BJ (cell line): ENCODE measurements around the gene NMNAT3. TPM values are rescaled to one million over a fixed set of nuclear protein-coding genes. Genes with fewer than 3 reads are reported as not detected.

Experiments
- CTCF ChIA-PET: fragments of 350-600 bp; formaldehyde crosslinking; extraction: SDS; loops from one replicate; lab custom pipeline; 2021; ENCODE audit warnings: antibody characterized with exemption, inconsistent platforms; lab: Yijun Ruan, JAX
- POLR2A ChIA-PET: fragments of 300-600 bp; sonication (Branson Sonifier 250); formaldehyde crosslinking; extraction: SDS; loops from one replicate; lab custom pipeline; 2021; ENCODE audit warnings: antibody characterized with exemption; lab: Charles Lee
- DNase-seq: peaks from one replicate; pipeline ENCODE4 v3.0.0-alpha.2; 2011; ENCODE audit warnings: low read depth
- H3K27me3 ChIP-seq: 2 replicates; pipeline ENCODE4 v1.6.0; 2011; ENCODE audit warnings: low read length; ENCODE audit not compliant: control insufficient read depth, insufficient read depth
- H3K36me3 ChIP-seq: 2 replicates; pipeline ENCODE4 v1.5.1; 2011; ENCODE audit warnings: low read length; ENCODE audit not compliant: control insufficient read depth, insufficient read depth
- H3K4me3 ChIP-seq: 2 replicates; pipeline ENCODE4 v1.5.1; 2011; ENCODE audit warnings: low read depth, mild to moderate bottlenecking, control low read depth, low read length
- polyA plus RNA-seq: library from polyadenylated mRNA; depleted of rRNA; stranded (reverse); fragments of >200 nt; gene quantifications from 2 replicates; pipeline ENCODE4 v1.2.3, GENCODE V29; 2011
- TF ChIP-seq, protein P1 (sequence below): IDR thresholded peaks from 2 replicates; pipeline ENCODE4 v1.5.1; 2011; ENCODE audit warnings: low read depth, mild to moderate bottlenecking, control low read depth, inconsistent platforms, low read length, moderate library complexity; ENCODE audit not compliant: insufficient read depth

NMNAT3 gene
- polyA plus RNA-seq, 1 experiment: 0.61 TPM

DNA sequence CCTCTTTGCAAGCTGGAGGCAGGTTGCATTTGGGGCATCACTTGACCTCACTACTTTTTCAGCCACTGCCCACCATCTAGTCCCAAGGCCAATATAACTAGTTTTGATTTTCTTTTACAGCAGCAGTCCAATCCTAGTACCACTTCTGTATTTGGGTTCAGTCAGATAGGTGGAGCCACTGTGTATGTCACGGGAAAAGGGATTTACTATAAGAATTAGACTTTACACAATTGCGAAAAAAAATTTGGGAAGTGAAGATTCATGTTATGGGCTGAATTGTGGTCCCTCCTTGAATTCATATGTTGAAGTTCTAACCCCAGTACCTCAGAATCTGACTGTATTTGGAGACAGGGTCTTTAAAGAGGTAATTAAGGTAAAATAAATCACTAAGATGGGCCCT lies 37.4 kb upstream of the NMNAT3 start:
- Histone ChIP-seq H3K36me3 (no peaks in the 10 kb centered on the region), H3K27me3 (no peaks in the 10 kb centered on the region), H3K4me3 (no peak overlapping the region)
- ChIA-PET POLR2A (no interaction called here), CTCF (interaction anchor here (1.0 kb wide), 1 partner anchor 193 kb away, joined by 3 read pairs; no protein-coding TSS in a partner anchor)
- no peak for DNase-seq
- TF ChIP-seq, protein P1, sequence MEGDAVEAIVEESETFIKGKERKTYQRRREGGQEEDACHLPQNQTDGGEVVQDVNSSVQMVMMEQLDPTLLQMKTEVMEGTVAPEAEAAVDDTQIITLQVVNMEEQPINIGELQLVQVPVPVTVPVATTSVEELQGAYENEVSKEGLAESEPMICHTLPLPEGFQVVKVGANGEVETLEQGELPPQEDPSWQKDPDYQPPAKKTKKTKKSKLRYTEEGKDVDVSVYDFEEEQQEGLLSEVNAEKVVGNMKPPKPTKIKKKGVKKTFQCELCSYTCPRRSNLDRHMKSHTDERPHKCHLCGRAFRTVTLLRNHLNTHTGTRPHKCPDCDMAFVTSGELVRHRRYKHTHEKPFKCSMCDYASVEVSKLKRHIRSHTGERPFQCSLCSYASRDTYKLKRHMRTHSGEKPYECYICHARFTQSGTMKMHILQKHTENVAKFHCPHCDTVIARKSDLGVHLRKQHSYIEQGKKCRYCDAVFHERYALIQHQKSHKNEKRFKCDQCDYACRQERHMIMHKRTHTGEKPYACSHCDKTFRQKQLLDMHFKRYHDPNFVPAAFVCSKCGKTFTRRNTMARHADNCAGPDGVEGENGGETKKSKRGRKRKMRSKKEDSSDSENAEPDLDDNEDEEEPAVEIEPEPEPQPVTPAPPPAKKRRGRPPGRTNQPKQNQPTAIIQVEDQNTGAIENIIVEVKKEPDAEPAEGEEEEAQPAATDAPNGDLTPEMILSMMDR: no peak

DNA sequence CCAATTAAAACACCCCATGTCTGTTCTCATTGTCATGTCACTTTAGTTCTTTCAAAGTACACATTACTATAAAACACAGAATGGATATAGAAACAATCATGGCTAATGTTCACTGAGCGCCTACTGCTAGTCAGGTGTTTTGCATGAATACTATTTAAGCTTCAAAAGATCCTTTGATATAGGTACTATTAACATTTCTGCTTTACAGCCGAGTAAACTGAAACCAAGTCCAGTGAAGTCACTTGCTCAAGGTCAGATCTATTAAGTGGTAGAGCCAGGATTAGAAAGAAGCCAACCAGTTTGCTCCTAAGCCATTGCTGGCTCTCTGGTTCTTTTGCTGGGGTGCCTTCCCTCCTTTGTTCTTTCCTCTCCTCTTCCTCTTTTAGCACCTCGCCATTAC lies 32.4 kb upstream of the NMNAT3 start:
- CTCF ChIA-PET: no interaction called here

GRCh38 chr3:139705631-139706030 lies 27.9 kb upstream of the NMNAT3 start:
- CTCF ChIA-PET: interaction anchor here (2.6 kb wide), 1 partner anchor 12 kb away, joined by 6 read pairs; no protein-coding TSS in a partner anchor
- no peaks in the 10 kb centered on the region for H3K27me3 ChIP-seq
- DNase-seq: no peak
- POLR2A ChIA-PET: no interaction called here
- TF ChIP-seq, protein P1: no peak
- no peaks in the 10 kb centered on the region for H3K36me3 ChIP-seq
- no peak overlapping the region for H3K4me3 ChIP-seq

More for the DNA sequence above, 32.4 kb upstream of the NMNAT3 start:
- POLR2A ChIA-PET: no interaction called here
- Histone ChIP-seq H3K36me3 (no peaks in the 10 kb centered on the region), H3K4me3 (no peak overlapping the region), H3K27me3 (no peaks in the 10 kb centered on the region)
- TF ChIP-seq, protein P1: no peak
- DNase-seq: no peak

- no peaks in the 10 kb centered on the region for H3K36me3 ChIP-seq
- POLR2A ChIA-PET: no interaction called here
- no peak overlapping the region for H3K4me3 ChIP-seq
- no peak for DNase-seq
- CTCF ChIA-PET: no interaction called here
- H3K27me3 ChIP-seq: no peaks in the 10 kb centered on the region
- TF ChIP-seq, protein P1: no peak
Measured at GRCh38 chr3:139696314-139696604, 18.5 kb upstream of the NMNAT3 start.

DNA sequence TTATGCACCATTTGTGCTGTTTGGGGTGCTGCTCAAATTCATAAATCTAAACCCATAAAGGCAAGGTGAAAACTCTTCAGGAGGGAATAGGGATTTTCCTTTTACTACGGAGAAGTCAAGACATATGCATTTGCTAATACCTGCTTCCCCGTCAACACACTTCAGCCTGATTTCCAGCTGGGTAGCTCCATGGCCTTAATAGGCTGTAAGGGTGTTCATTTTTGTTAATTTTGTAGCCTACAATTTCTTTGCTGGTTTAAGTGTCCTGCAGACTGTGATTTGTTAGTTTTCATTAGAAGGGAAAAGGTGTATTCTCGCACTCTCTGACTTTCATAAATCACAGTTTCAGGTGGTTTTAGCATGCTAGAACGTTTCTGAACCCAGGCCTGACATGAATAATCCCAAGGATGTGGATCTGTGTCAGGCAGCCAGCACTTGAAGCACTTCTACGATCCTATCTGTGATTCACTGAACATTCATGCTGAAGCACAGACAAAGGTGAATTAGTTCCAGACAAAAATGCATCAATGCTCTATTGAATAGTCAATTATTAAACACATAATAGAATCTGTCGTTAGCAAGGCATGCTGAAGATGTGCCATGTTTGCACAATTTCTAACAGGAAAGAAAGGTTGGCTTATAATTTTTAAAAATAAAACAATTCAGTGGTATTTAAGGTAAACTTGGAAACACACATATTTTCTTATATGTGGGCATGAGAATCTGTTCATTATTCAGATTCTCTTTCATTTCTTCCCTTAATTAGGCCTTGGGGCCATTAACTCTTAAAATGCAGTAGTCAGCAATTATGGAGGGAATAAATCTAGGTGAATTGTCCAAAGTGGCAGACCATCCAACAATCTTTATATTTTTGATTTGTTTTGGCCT lies 17.9 kb upstream of the NMNAT3 start:
- no peaks in the 10 kb centered on the region for H3K27me3 ChIP-seq
- POLR2A ChIA-PET: no interaction called here
- TF ChIP-seq, protein P1: no peak
- no peaks in the 10 kb centered on the region for H3K36me3 ChIP-seq
- no peak for DNase-seq
- CTCF ChIA-PET: interaction anchor here (0.7 to 1.8 kb wide), 3 partner anchors 11 to 31 kb away, joined by 3 to 4 read pairs (median 3); no protein-coding TSS in a partner anchor
- no peak overlapping the region for H3K4me3 ChIP-seq
